ENCODE data around the gene LRRFIP2. TPM values are rescaled to one million over a fixed set of nuclear protein-coding genes. Genes with fewer than 3 reads are reported as not detected.

LRRFIP2 gene
- total and polyA plus RNA-seq, 2 of the 4 experiments (the other 2 are of a cell fraction) = 20.6 to 31.0 TPM

GRCh38 chr3:37170060-37170459 is 4.3 kb downstream of the LRRFIP2 start:
- H3K14ac ChIP-seq (replicated peaks; ENCODE audit: low read depth, low read length) = 0 out of 2 replicates have a peak overlapping the region, but pooled peaks have one; percentile 40
- no peak overlapping the region for H3K56ac ChIP-seq (ENCODE audit: extremely low read depth, insufficient read depth, low read length)
- ATAC-seq (ENCODE audit: low read depth) (peak; percentile 74), DNase-seq (peak; percentile 52)
- POLR2A ChIA-PET (ENCODE audit: unreplicated experiment) = interaction anchor here (1.4 kb wide), 1 partner anchor 105 kb away, joined by 5 read pairs; no protein-coding TSS in a partner anchor
- peak overlapping the region; percentile 70; the same call in 1 of the 2 replicates for H3K23ac ChIP-seq (ENCODE audit: low read depth, low read length)
- H2AK9ac ChIP-seq (replicated peaks; ENCODE audit: low read depth, low read length, poor library complexity) = no peak overlapping the region
- no peak overlapping the region for H2BK120ac ChIP-seq (ENCODE audit: low read depth, low read length)
- H2BK20ac ChIP-seq (ENCODE audit: low read depth, low read length) = no peak overlapping the region
- no peaks in the 10 kb centered on the region for H3K27me3 ChIP-seq (ENCODE audit: control insufficient read depth, insufficient read depth, low read length)
- H3K79me1 ChIP-seq (ENCODE audit: low read depth in 1 of 2, low read length in 2 of 2) = peaks cover 18 to 46% of the 10 kb centered on the region in 2 experiments
- peaks cover 30% of the 10 kb centered on the region for H4K20me1 ChIP-seq (ENCODE audit: insufficient read depth, low read length)
- no peaks in the 10 kb centered on the region for H3K9me3 ChIP-seq (ENCODE audit: control insufficient read depth, insufficient read depth, low read length)
- peak overlapping the region; percentile 8; the same call in 1 of the 2 replicates for H3K4ac ChIP-seq (ENCODE audit: low read depth, low read length)
- no peak overlapping the region for H2BK15ac ChIP-seq (ENCODE audit: low read depth, low read length)
- in situ Hi-C loops (cut with MboI; ENCODE audit: low sequenced_read_pairs) = no loop called here
- BruUV-seq (replicated peaks) = no TSS peak
- H3K4me3 ChIP-seq (ENCODE audit: insufficient read depth, low read depth, low read length) = no peak overlapping the region
- H3K9me1 ChIP-seq (ENCODE audit: insufficient read depth, low read length) = peaks cover 9% of the 10 kb centered on the region
- H3K9ac ChIP-seq (ENCODE audit: low read depth, low read length) = no peak overlapping the region
- no CpG with 5 or more reads among the region's 1 CpG for WGBS, 2 experiments (ENCODE audit: extremely low coverage in 2 of 2, insufficient read length in 1 of 2)
- peak overlapping the region; percentile 82 for H2BK5ac ChIP-seq (ENCODE audit: low read depth, low read length, poor library complexity, severe bottlenecking)
- dilution Hi-C loops (cut with HindIII; ENCODE audit: low sequenced_read_pairs, unreplicated experiment) = no loop called here
- H3K36me3 ChIP-seq (ENCODE audit: control insufficient read depth, insufficient read depth, low read length) = peaks cover 9% of the 10 kb centered on the region
- no peak overlapping the region for H4K5ac ChIP-seq (ENCODE audit: low read depth, low read length)
- peak overlapping the region; percentile 2; the same call in 1 of the 2 replicates for H3K18ac ChIP-seq (ENCODE audit: low read depth, low read length)
- intact Hi-C loops (cut with micrococcal nuclease) = no loop called here
- peak overlapping the region; percentile 66 for H3K4me2 ChIP-seq (ENCODE audit: low read depth, low read length)
- no peak overlapping the region for H2AK5ac ChIP-seq (ENCODE audit: low read depth, low read length)
- H4K8ac ChIP-seq (ENCODE audit: low read depth in 2 of 2, low read length in 2 of 2) = 0 out of 4 replicates have a peak overlapping the region, but pooled peaks of 1 of the 2 experiments have one; percentile 34
- CTCF ChIA-PET = no interaction called here
- peak overlapping the region; percentile 43; the same call in 1 of the 2 replicates for H3K27ac ChIP-seq (ENCODE audit: insufficient read depth, low read length)
- H2AFZ ChIP-seq (replicated peaks; ENCODE audit: low read length, poor library complexity) = no peak overlapping the region
- no peak for TF ChIP-seq POLR2A (IDR thresholded peaks at IDR 0.05; ENCODE audit: low read depth, low read length)
- no peak for TF ChIP-seq CHD1 (IDR thresholded peaks at IDR 0.05; ENCODE audit: low read depth, low read length)
- TF ChIP-seq, protein P1, sequence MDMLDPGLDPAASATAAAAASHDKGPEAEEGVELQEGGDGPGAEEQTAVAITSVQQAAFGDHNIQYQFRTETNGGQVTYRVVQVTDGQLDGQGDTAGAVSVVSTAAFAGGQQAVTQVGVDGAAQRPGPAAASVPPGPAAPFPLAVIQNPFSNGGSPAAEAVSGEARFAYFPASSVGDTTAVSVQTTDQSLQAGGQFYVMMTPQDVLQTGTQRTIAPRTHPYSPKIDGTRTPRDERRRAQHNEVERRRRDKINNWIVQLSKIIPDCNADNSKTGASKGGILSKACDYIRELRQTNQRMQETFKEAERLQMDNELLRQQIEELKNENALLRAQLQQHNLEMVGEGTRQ (IDR thresholded peaks at IDR 0.05; ENCODE audit: low read depth, low read length) = no peak
- no peak for TF ChIP-seq MAFK (IDR thresholded peaks at IDR 0.05; ENCODE audit: low read depth, low read length)
- TF ChIP-seq MAZ (IDR thresholded peaks at IDR 0.05; ENCODE audit: borderline replicate concordance, low read depth, low read length) = no peak
- no peak overlapping the region for H4K91ac ChIP-seq (ENCODE audit: insufficient read depth, low read depth, low read length)
- peaks cover 10% of the 10 kb centered on the region for H3K4me1 ChIP-seq (ENCODE audit: control insufficient read depth, insufficient read depth, low read length)

All from IMR-90 (cell line).